GM12892 (cell line): ENCODE data around the gene ZNF316.
"Not testable (repeated sequence)": the region's sequence is repeated elsewhere in the genome, so short reads cannot be mapped to it uniquely, and the experiment has no call there.

ENCODE experiments used
- DNase-seq: peaks from one replicate; pipeline ENCODE4 v3.0.0; 2011; ENCODE audit not compliant: insufficient read length
- FAIRE-seq: peaks from 2 replicates; lab custom pipeline; 2011; peaks lifted over from hg19 to GRCh38; lab: Jason Lieb, UNC
- POLR2A ChIP-seq: IDR thresholded peaks from 2 replicates; pipeline ENCODE4 v1.6.1; 2011; ENCODE audit warnings: low read depth, low read length, control low read depth
- POLR2AphosphoS5 ChIP-seq: IDR thresholded peaks from 2 replicates; pipeline ENCODE4 v1.6.1; 2011; ENCODE audit warnings: low read depth, low read length, control low read depth
- TAF1 ChIP-seq: IDR thresholded peaks from 2 replicates; pipeline ENCODE4 v1.6.1; 2011; ENCODE audit warnings: low read depth, mild to moderate bottlenecking, control low read depth, low read length, borderline replicate concordance

Gene ZNF316

DNA sequence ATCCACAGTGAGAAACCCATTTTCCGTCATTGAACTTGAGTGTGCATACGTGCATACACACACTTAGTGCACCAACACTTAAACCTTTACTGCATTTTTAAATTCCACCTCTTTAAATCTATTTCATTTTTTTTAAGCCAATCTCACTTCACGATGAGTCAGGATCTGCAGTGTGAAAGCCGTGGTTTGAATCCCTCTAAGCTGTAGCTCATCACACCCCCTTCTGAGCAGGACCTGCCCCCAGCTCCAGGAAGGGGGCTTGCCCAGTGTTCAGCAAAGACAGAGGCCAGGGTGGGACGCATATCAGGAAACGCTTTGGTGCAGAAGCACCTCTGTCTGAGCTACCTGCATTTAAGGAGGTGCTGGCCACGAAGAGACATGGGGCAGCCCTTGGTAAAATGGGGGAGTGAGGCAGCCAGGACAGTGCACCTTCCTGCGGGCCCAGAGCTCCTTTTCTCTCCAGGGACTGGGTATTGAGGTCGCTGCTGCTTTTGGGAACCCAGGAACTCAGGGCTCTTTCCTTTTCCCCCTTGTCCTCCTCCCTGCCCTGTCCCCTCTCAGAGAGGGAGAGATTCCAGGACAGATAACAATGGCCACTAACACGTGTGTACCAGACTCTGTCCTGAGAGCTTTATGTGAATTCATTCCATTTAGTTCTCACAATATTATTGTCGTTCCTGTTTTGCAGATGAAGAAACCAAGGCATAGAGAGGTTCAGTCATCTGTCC lies 21.7 kb downstream of the ZNF316 start:
- DNase-seq (no peak), FAIRE-seq (no peak)

GRCh38 chr7:6670851-6671250 lies 33.7 kb downstream of the ZNF316 start:
- not testable (repeated sequence) for FAIRE-seq, DNase-seq

More for the DNA sequence above, 21.7 kb downstream of the ZNF316 start:
- TF ChIP-seq POLR2AphosphoS5: no peak

DNA sequence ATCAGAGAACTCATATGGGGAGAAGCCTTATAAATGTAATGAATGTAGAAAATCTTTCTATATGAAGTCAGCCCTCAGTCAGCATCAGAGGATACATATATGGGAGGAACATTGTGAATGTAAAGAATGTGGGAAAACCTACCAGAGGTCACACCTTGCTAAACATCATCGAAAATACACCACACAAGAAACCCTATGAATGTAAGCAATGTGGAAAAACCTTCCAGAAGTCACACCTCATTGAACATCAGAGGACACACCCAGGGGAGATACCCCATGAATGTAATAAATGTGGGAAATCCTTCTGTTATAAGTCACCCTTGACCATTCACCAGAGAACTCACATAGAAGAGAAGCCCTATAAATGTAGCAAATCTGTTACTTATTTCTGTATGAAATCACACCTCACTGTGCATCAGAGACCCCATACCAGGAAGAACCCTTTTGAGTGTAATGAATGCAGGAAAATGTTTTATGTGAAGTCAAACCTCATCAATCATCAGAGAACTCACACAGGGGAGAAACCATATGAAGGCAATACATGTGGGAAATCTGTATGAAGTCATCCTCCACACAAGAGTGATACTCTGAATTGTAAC lies 38.8 kb downstream of the ZNF316 start:
- DNase-seq (no peak), FAIRE-seq (no peak)
- TF ChIP-seq TAF1 (no peak), POLR2A (no peak), POLR2AphosphoS5 (no peak)

- FAIRE-seq (no peak), DNase-seq (no peak)
- TF ChIP-seq POLR2A (no peak), TAF1 (no peak), POLR2AphosphoS5 (no peak)
Measured at GRCh38 chr7:6680146-6680545, 43.0 kb downstream of the ZNF316 start.

GRCh38 chr7:6691103-6691502 lies 54.0 kb downstream of the ZNF316 start:
- DNase-seq: no peak
- TF ChIP-seq TAF1: no peak
- no peak for TF ChIP-seq POLR2AphosphoS5
- no peak for TF ChIP-seq POLR2A
- FAIRE-seq: no peak

GRCh38 chr7:6691609-6692106 lies 54.5 kb downstream of the ZNF316 start:
- DNase-seq (no peak), FAIRE-seq (no peak)
- no peak for TF ChIP-seq POLR2AphosphoS5
- TF ChIP-seq POLR2A: no peak
- no peak for TF ChIP-seq TAF1

GRCh38 chr7:6700793-6701192 lies 63.7 kb downstream of the ZNF316 start:
- DNase-seq (no peak), FAIRE-seq (no peak)
- TF ChIP-seq POLR2A (no peak), TAF1 (no peak), POLR2AphosphoS5 (no peak)

DNA sequence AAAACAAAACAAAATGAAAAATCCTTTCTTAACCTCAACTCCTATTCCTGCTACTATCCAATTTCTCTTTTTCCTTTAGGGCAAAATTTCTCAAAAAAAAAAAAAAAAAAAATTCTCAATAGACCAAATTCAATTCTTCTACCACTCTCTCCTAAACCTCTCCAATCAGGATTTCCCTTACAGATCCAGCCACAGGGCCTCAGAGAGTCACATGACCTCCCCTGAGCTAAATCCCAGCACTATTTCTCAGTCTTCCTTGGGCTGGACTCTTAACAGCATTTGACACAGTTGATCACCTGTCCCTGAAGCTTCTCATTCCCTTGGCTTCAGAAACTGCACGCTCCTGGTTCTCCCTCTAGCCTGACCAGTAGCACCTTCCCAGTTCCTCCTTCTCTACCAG lies 64.7 kb downstream of the ZNF316 start:
- DNase-seq (no peak), FAIRE-seq (no peak)
- no peak for TF ChIP-seq TAF1
